Chondrocyte (in vitro differentiated cells): ENCODE measurements around the gene TRAP1. TPM values are rescaled to one million over a fixed set of nuclear protein-coding genes. Genes with fewer than 3 reads are reported as not detected.

Source experiments
- DNase-seq: peaks from one replicate; pipeline ENCODE4 v3.0.0; 2021; ENCODE audit warnings: mixed read lengths, low spot score
- H3K27ac Mint-ChIP-seq: one replicate; pipeline ENCODE4 v1.8.0; 2021; ENCODE audit warnings: mild to moderate bottlenecking, moderate library complexity, mixed read lengths; ENCODE audit not compliant: unreplicated experiment
- H3K27me3 Mint-ChIP-seq: 2 replicates; pipeline ENCODE4 v1.8.0; 2021; ENCODE audit warnings: low read depth, mixed read lengths
- H3K36me3 Mint-ChIP-seq: 2 replicates; pipeline ENCODE4 v1.8.0; 2021; ENCODE audit warnings: low read depth, mixed read lengths
- H3K4me1 Mint-ChIP-seq: 2 replicates; pipeline ENCODE4 v1.8.0; 2021; ENCODE audit warnings: low read depth, mild to moderate bottlenecking, mixed read lengths
- H3K4me3 Mint-ChIP-seq: one replicate; pipeline ENCODE4 v1.8.0; 2021; ENCODE audit warnings: mild to moderate bottlenecking, moderate library complexity, mixed read lengths; ENCODE audit not compliant: unreplicated experiment
- H3K9me3 Mint-ChIP-seq: 2 replicates; pipeline ENCODE4 v1.8.0; 2021; ENCODE audit warnings: low read depth, mixed read lengths
- total RNA-seq: library from RNA; stranded (reverse); gene quantifications from 3 replicates; pipeline ENCODE4 v1.2.1, GENCODE V29; 2021
- TF ChIP-seq, protein P1 (sequence below): fragments of 200-600 bp; sonication (generic); IDR thresholded peaks from 2 replicates; pipeline ENCODE4 v1.5.0; 2021; ENCODE audit warnings: antibody characterized with exemption, mild to moderate bottlenecking, moderate library complexity

TRAP1 gene
- total RNA-seq, 1 donor from 2014 or later: 60.6 TPM

DNA sequence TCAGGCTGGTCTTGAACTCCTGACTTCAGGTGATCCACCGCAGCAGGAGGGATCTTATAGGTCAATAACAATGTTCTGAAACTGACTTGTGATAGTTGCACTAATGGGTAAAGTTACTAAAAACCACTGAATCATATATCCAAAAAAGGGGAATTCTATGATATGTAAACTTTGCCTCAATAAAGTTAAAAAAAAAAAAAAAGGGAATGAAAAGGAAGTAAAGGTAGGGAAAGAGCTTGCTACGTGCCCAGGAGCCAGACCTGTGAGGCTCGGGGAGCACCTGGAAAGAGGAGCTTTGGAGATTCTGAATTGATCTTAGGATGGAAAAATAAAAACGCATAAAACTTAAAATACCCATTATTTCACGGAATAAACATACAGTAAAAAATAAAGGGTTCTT lies 20.8 kb upstream of the TRAP1 start:
- Mint-ChIP-seq H3K9me3 (no peaks in the 10 kb centered on the region), H3K4me1 (no peaks in the 10 kb centered on the region), H3K27ac (no peak overlapping the region), H3K27me3 (no peaks in the 10 kb centered on the region), H3K36me3 (peaks cover 55% of the 10 kb centered on the region), H3K4me3 (no peak overlapping the region)
- DNase-seq: no peak
- TF ChIP-seq, protein P1, sequence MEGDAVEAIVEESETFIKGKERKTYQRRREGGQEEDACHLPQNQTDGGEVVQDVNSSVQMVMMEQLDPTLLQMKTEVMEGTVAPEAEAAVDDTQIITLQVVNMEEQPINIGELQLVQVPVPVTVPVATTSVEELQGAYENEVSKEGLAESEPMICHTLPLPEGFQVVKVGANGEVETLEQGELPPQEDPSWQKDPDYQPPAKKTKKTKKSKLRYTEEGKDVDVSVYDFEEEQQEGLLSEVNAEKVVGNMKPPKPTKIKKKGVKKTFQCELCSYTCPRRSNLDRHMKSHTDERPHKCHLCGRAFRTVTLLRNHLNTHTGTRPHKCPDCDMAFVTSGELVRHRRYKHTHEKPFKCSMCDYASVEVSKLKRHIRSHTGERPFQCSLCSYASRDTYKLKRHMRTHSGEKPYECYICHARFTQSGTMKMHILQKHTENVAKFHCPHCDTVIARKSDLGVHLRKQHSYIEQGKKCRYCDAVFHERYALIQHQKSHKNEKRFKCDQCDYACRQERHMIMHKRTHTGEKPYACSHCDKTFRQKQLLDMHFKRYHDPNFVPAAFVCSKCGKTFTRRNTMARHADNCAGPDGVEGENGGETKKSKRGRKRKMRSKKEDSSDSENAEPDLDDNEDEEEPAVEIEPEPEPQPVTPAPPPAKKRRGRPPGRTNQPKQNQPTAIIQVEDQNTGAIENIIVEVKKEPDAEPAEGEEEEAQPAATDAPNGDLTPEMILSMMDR: no peak

DNA sequence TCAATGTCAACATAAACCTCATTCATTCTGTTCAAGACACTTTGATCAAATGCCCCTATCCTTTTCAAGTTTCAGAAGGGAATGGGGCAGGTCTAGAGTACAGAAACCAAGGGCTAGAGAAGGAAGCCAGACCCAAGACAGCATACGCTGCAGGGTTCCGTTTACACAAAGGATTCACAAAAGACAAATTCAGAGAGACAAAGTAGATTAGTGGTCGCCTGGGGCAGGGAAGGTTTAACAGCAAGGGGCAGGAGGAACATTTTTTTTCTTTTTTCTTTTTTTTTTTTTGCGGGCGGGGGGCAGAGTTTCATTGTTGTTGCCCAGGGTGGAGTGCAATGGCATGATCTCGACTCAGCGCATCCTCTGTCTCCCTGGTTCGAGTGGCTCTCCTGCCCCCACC lies 19.9 kb upstream of the TRAP1 start:
- DNase-seq: no peak
- no peaks in the 10 kb centered on the region for H3K4me1 Mint-ChIP-seq
- no peak overlapping the region for H3K27ac Mint-ChIP-seq
- peaks cover 53% of the 10 kb centered on the region for H3K36me3 Mint-ChIP-seq
- H3K4me3 Mint-ChIP-seq: no peak overlapping the region
- no peaks in the 10 kb centered on the region for H3K9me3 Mint-ChIP-seq
- H3K27me3 Mint-ChIP-seq: no peaks in the 10 kb centered on the region
- TF ChIP-seq, protein P1: no peak

DNA sequence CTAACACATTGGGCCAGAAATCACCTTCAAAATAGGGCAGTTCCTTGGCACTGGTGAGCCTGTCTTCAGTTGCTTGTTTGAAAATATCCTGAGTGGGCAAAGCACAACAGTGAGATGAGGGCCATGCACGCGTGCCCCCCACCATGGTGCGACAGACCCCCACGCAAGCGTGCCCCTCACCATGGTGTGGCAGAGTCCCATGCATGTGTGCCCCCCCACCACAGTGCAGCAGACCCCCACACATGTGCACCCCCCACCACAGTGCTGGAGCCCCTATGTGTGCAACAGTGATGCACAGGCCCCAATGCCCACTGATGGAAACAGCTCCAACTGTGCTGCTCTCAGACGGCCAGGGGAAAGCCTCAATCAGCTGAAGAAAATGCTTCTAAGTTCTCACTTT lies 18.8 kb upstream of the TRAP1 start:
- no peak for DNase-seq
- H3K27ac Mint-ChIP-seq: no peak overlapping the region
- TF ChIP-seq, protein P1: no peak
- no peak overlapping the region for H3K4me3 Mint-ChIP-seq
- peaks cover 58% of the 10 kb centered on the region for H3K36me3 Mint-ChIP-seq
- no peaks in the 10 kb centered on the region for H3K9me3 Mint-ChIP-seq
- no peaks in the 10 kb centered on the region for H3K4me1 Mint-ChIP-seq
- no peaks in the 10 kb centered on the region for H3K27me3 Mint-ChIP-seq

DNA sequence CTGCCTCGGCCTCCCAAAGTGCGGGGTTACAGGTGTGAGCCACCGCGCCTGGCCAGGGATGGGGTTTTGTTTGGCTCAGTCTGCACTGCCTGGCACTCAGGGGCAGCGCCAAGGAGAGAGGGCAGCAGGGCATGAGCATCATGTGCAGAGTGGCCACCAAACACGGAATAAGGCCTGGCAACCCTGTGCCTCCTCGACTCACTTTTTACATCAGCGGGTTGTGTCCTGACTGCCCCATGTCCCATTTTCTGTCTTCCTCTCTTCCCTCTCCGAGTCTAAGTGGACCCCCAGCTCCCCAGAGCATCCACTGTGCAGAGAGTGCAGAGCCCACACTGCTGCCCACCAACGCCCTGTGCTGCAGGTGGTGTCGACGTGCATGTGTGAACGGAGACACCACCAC lies 18.2 kb upstream of the TRAP1 start:
- H3K4me1 Mint-ChIP-seq: no peaks in the 10 kb centered on the region
- TF ChIP-seq, protein P1: no peak
- H3K27ac Mint-ChIP-seq: no peak overlapping the region
- no peak for DNase-seq
- H3K9me3 Mint-ChIP-seq: no peaks in the 10 kb centered on the region
- no peak overlapping the region for H3K4me3 Mint-ChIP-seq
- no peaks in the 10 kb centered on the region for H3K27me3 Mint-ChIP-seq
- peaks cover 57% of the 10 kb centered on the region for H3K36me3 Mint-ChIP-seq

DNA sequence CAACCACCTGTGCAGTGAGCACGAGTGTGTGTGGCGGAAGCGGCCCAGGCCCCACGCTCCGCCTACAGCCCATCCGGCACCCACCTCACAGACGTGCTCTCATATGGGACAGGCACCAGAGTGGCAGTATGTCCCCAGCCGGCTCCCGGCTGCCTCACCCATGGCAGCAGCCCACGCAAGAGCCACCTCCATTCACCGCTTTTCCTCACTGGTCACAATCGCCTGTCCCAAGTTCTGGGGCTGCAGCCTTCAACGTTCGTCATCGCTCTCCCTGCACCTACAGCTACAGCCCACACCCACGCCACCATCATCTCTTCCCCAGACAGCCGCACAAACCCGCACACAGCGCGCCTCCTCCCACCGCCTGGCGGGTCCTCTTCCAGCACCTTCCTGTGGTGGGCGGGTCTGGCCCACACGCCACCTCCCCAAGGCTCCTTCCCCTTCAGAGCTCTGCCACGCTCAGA lies 17.5 kb upstream of the TRAP1 start:
- Mint-ChIP-seq H3K27ac (peak overlapping the region; percentile 33), H3K4me3 (no peak overlapping the region), H3K36me3 (peaks cover 61% of the 10 kb centered on the region), H3K27me3 (no peaks in the 10 kb centered on the region), H3K4me1 (no peaks in the 10 kb centered on the region), H3K9me3 (no peaks in the 10 kb centered on the region)
- no peak for DNase-seq
- TF ChIP-seq, protein P1: no peak
